Measurements from ENCODE around the gene PRPSAP1.
A peak's percentile ranks its signal among the peaks of the same experiment; 100 is the strongest.

Gene PRPSAP1

GRCh38 chr17:76353599-76354316 is at the start of gene PRPSAP1:
Gene PRPSAP1, minus strand, starts transcription at chr17:76353916. Its CDS starts 213 bp downstream, at chr17:76353703.
- DNase-seq (ENCODE audit: low read depth in 1 of 2, low spot score in 1 of 2) = peak; percentile 72 to 75

GRCh38 chr17:76402711-76403110 is 49.0 kb upstream of the PRPSAP1 start:
- no peak for DNase-seq (ENCODE audit: low read depth in 1 of 2, low spot score in 1 of 2)

GRCh38 chr17:76399175-76400172 is 45.8 kb upstream of the PRPSAP1 start:
- no peak for DNase-seq (ENCODE audit: low read depth in 1 of 2, low spot score in 1 of 2)

DNA sequence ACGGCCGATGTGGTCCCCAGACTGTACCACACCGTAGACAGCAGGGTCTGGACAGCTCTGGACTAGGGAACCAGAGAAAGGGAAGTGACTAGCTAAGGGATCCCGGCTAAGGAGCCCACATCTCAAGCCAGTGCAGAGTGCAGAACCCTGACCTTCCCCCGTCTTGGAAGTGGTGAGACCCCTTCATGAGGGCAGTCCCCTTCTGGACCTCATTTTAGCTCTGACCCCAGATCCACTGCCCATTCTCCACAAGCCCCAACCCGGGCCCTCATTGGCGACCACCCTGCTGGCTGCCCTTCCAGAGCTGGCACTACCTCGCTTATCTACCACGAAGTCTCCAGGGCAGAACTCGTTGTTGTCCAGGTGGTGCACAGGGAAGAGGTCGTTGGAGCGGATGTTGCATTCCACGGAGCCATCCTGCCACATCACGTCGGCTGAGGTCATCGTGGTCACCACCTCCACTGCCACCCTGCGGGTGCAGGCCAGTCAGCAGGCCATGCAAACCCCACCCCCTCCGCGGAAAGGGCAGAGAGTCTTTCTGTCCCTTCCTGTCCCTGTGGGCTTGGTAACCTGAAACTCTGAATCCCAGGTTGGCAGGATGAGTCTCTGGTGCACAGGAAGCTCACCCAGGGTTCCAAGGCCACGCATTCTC is 44.9 kb upstream of the PRPSAP1 start:
- no peak for DNase-seq (ENCODE audit: low read depth in 1 of 2, low spot score in 1 of 2)

GRCh38 chr17:76397687-76398522 is 44.2 kb upstream of the PRPSAP1 start:
- peak; percentile 77 to 80 for DNase-seq (ENCODE audit: low read depth in 1 of 2, low spot score in 1 of 2)

- DNase-seq (ENCODE audit: low read depth in 1 of 2, low spot score in 1 of 2) = no peak
Observed at GRCh38 chr17:76397184-76397583, 43.5 kb upstream of the PRPSAP1 start.

- no peak for DNase-seq (ENCODE audit: low read depth in 1 of 2, low spot score in 1 of 2)
Observed at GRCh38 chr17:76395980-76396379, 42.3 kb upstream of the PRPSAP1 start.

- no peak for DNase-seq (ENCODE audit: low read depth in 1 of 2, low spot score in 1 of 2)
Observed at GRCh38 chr17:76394166-76394565, 40.5 kb upstream of the PRPSAP1 start.

DNA sequence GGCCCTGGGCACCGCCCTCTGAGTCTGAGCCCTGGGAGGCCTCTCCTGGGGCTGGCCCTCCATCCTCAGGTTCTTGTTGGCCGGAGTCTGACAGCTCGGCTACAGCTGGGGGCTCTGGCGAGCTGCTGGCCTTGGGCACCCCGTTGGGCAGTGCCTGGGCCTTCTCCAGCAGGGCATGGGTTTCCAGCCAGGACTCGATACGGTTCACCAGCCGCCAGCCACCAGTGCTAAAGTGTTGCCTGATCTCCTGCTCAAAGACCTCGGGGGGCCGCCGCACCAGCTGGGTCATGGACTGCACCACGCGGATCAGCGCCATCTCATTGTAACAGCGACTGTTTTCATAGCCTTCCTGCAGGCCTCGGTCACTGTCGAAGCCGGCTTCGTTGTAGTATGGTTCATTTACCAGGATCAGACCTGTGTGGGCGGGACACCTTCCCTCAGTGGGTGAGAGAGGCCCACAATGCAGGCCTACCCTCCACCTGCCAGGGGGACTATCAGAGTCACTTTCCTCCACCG is 37.5 kb upstream of the PRPSAP1 start:
- DNase-seq (ENCODE audit: low read depth in 1 of 2, low spot score in 1 of 2) = no peak

DNA sequence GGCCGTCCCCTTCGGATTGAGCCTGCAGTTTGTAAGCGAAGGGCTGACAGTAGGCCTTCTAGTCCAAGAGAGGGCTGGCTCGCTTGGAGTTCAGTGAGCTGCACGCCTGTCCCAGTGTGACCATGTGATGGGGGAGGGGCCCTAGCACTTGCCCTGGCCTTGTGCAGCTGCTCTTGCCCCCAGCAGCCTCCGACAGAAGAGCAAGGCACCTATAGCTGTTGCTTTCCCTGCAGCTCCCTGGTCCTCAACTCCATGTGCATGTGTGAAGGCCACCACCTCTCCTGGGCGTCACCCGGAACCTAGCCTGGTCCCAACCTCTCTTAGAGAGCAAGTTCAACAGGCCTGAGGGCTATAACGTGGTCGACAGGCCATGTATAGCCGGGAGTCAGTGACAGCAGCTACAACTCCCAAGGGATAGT is 36.3 kb upstream of the PRPSAP1 start:
- no peak for DNase-seq (ENCODE audit: low read depth in 1 of 2, low spot score in 1 of 2)

GRCh38 chr17:76388966-76389888 is 35.5 kb upstream of the PRPSAP1 start:
- no peak for DNase-seq (ENCODE audit: low read depth in 1 of 2, low spot score in 1 of 2)

- no peak for DNase-seq (ENCODE audit: low read depth in 1 of 2, low spot score in 1 of 2)
Observed at GRCh38 chr17:76386966-76387765, 33.5 kb upstream of the PRPSAP1 start.

GRCh38 chr17:76385892-76386786 is 32.4 kb upstream of the PRPSAP1 start:
- peak; percentile 70 to 73 for DNase-seq (ENCODE audit: low read depth in 1 of 2, low spot score in 1 of 2)

- no peak for DNase-seq (ENCODE audit: low read depth in 1 of 2, low spot score in 1 of 2)
Observed at GRCh38 chr17:76384987-76385891, 31.5 kb upstream of the PRPSAP1 start.

DNA sequence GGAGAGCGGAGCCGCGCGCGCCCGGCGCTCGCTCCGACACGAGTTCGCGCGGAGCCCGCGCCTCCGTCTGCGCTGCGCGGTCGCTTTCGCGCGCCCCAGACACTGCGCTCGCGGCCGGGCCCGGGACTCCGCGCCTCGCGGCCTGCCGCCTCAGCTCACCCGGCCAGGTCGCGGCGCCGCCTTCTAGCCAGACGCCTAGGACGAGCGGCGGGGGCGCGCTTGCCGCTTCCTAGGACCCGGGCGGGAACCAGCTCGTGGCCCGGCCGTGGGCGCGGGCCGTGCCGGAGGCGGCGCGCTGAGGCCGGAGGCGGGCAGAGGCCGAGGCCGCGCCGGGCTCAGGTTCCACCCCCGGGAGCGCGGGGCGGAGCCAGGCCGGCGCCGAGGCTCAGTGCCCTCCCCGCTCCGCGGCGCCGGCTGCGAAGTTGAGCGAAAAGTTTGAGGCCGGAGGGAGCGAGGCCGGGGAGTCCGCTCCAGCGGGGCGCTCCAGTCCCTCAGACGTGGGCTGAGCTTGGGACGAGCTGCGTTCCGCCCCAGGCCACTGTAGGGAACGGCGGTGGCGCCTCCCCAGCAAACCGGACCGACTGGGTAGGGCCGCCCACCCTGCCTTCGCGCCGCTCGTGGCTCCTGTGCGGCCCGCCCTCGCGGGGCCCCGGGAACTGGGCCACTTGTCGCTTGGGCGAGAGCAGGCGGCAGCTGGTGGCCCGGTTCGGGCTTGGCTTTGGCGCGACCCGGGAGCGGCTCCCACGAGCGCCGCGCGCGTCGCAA is 30.7 kb upstream of the PRPSAP1 start, which contains the start of gene SPHK1:
Gene SPHK1, plus strand, starts transcription at position 388 of the 765 bp plus-strand sequence. CDS start 1,036 bp downstream, outside the sequence.
- DNase-seq (ENCODE audit: low read depth in 1 of 2, low spot score in 1 of 2) = peak; percentile 27 to 30
